Gastrocnemius medialis (tissue), 4 donors: ENCODE results near the gene SBK3.

ENCODE experiments used
- CTCF ChIP-seq, 5 experiments: fragments of 450-650 bp in 3 of 5; fragments of 200-600 bp in 2 of 5; sonication (generic) in 2 of 5; IDR thresholded peaks in 4 of 5; conservative IDR thresholded peaks in 1 of 5; 1 replicate in 4 of 5; 2 replicates in 1 of 5; pipeline ENCODE4 v1.5.1; 2016 to 2019; ENCODE audit warnings: antibody characterized with exemption in 5 of 5, mild to moderate bottlenecking in 3 of 5, moderate library complexity in 3 of 5
- POLR2A ChIP-seq, 2 donors: fragments of 450-650 bp; IDR thresholded peaks; one replicate each; pipeline ENCODE4 v1.6.1; 2017; ENCODE audit warnings: antibody characterized with exemption in 2 of 2, mild to moderate bottlenecking in 2 of 2, moderate library complexity in 2 of 2

GRCh38 chr19:55576746-55577145 lies 31.4 kb upstream of the SBK3 start:
- TF ChIP-seq CTCF (IDR thresholded peaks at IDR 0.05 in 4 of 5, conservative IDR thresholded peaks at IDR 0.05 in 1 of 5) (no peak), POLR2A (IDR thresholded peaks at IDR 0.05) (no peak)
